Tongue (tissue), 2 donors: ENCODE measurements around the gene PRKAR2A. TPM values are rescaled to one million over a fixed set of nuclear protein-coding genes. Genes with fewer than 3 reads are reported as not detected.
"Not testable (repeated sequence)": the region's sequence is repeated elsewhere in the genome, so short reads cannot be mapped to it uniquely, and the experiment has no call there.

Experiments used
- DNase-seq: peaks from one replicate; pipeline ENCODE4 v3.0.0-alpha.2; 2015
- total RNA-seq: library from RNA; depleted of rRNA; stranded (reverse); fragments of >200 nt; gene quantifications from one replicate; pipeline ENCODE4 v1.2.3, GENCODE V29; 2014

Gene PRKAR2A
- total RNA-seq, 1 donor from 2014 or later: 37.0 TPM

- no peak for DNase-seq
Observed at GRCh38 chr3:48776854-48777253, 70.8 kb downstream of the PRKAR2A start.

DNA sequence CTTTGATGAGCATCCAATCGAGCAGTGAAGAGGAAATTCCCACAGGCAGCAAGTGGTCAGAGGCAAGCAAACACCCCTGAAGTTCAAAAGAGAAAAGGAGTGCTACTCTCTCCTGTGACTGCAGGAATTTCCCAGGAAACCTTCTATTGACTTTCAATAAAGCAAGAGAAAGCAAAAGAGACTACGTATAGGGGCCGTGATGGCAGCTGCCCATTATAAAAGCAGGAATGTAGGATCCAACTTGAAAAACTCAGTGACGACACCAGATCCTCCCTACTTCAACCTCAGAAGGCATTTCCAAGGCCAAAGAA, 77.5 kb downstream of the PRKAR2A start:
- no peak for DNase-seq

GRCh38 chr3:48765376-48765775, 82.3 kb downstream of the PRKAR2A start:
- DNase-seq: no peak

GRCh38 chr3:48762816-48763215, 84.9 kb downstream of the PRKAR2A start:
- DNase-seq: no peak

DNA sequence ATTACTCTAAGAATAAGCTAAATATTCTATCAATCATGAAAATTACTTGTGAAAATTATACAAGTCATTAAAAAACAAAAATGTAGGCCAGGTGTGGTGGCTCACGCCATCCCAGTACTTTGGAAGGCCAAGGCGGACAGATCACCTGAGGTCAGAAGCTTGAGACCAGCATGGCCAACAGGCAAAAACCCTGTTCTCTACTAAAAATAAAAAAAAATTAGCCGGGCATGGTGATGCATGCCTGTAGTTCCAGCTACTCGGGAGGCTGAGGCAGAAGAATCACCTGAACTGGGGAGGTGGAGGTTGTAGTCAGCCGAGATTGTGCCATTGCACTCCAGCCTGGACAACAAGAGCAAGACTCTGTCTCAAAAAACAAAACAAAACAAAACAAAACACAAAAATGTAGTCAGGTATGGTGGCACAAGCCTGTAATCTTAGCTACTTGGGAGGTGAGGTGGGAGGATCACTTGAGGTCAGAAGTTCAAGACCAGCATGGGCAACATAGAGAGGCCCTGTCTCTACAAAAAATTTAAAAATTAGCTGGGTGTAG, 87.6 kb downstream of the PRKAR2A start:
- DNase-seq: not testable (repeated sequence)

DNA sequence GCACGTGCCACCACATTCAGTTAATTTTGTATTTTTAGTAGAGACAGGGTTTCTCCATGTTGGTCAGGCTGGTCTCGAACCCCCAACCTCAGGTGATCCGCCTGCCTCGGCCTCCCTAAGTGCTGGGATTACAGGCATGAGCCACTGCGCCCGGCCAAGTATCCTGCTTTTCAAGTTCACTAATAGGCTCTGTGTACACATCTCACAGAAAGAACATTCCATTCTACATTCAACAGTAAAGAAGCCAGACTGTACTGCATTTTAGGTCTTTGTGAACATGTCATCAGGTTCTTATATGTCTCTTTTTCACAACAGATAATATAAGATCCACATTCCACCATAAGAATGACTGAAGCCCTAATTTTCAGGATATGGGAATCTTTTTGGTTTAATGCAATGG, 88.1 kb downstream of the PRKAR2A start:
- peak; percentile 18 for DNase-seq

DNA sequence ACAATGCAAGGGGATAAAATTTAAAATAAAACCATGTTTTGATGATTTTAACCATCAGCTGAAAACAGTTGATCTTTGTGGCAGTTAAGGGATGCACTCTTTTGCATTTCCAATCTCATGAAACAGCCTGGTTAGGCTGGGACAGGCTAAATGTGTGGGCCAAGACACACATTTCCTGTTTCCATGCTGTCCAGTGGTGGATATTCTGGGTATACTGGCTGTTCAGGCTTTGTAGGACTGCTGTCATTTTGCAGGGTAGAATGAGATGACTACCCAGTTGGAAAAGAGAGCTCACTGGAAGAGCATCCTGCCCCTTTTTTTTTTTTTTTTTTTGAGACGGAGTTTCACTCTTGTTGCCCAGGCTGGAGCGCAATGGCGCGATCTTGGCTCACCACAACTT, 88.6 kb downstream of the PRKAR2A start:
- DNase-seq: no peak

- no peak for DNase-seq
Observed at GRCh38 chr3:48756640-48757039, 91.0 kb downstream of the PRKAR2A start.

- no peak for DNase-seq
Observed at GRCh38 chr3:48750856-48751255, 96.8 kb downstream of the PRKAR2A start.

DNA sequence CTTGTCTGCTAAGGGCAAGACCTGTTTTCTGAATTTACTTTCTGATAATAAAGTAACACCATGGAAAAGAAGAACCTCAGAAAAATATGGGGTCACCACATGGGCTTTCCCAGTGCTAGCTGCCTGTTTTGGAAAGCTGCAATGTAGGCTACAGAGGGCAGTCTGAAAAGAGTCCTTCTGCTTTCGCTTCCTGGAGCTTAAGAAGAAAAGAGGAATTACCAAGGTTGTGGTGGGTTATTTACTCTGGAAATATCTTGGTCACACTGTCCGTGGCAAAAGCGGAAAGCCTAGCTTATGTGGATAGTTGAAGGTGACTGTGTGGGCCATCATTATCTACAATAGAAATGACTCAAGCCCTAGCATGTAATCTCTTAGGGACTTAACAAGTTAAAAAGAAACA, 98.9 kb downstream of the PRKAR2A start:
- no peak for DNase-seq

DNA sequence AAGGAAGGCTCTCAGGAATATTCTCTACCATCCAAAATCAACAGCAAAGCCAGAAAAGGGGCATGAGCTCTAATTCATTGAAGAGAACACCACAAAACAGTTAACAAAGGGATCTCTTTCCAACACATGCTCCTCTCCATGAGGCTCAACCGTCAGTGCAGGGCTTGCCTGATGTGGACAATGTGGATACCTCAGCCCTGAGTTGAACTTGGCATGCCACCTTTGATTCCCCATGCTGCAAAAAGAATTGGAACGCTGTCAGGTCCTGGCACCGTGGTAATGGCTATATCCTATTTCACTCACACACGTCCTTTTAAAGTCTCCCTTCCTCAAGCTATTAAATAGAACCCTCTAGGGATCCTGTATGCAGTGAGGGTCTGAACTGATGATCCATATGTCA, 100.0 kb downstream of the PRKAR2A start:
- DNase-seq: no peak

DNA sequence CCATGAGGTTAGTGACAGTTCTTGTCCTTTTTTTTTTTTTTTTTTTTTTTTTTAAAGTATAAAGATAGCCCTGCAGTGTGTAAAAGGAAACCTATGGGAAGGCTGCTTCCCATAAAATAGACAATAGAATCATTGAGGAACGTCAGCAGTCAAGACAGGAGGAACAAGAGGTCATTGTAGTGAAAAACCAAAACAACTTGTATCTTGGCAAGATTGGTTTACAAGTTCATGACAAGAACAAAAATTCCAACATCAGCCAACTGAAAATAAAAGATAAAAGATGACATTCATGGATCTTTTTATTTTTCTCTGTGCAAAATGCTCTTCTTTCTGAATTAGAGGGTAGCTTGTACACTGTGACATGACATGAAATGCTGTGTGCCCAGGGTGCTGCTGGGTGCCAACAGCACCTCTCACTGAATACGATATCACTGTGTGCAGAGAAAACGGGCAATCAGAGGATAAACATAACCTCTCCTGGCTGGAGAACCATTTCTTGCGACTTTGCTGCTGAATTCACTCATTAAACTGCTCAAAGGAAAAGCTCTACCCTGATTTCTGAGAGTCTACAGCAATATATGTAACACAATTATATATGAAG, 100.6 kb downstream of the PRKAR2A start:
- no peak for DNase-seq

DNA sequence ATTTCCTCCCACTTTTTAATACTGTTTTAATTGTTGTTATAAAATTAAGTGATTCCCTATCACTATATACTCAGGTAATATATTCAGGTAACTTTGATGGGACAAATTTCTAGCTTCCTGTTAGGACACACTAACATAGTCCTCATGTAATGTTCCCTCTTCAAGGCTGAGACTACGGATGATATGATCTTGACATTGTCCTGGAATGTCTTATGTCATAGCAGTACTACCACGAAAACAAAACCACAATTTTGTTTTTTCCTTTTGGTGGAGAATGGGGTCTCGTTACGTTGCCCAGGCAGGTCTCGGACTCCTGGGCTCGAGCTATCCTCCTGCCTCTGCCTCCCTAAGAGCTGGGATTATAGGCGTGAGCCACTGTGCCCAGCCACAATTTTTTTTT, 103.9 kb downstream of the PRKAR2A start:
- no peak for DNase-seq

- DNase-seq: not testable (repeated sequence)
Observed at GRCh38 chr3:48741226-48741625, 106.4 kb downstream of the PRKAR2A start.

GRCh38 chr3:48739955-48740823, 107.5 kb downstream of the PRKAR2A start:
- DNase-seq: peak; percentile 82

DNA sequence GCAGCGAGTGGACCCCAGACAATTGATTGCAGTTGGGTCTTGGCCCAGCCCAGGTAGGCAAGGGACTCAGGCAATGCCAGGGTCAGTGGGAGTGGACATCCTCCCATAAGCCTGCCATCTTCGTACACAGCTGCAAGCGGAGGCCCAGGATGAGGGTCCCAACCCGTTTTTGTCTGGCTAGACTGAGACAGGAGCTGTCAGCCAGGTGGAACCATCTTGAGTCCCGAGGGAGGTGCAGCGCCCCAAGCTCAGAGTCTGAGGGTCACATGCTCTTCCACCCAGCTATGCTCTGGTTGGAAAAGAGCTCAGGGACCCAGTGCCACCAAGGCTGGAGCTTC, 108.1 kb downstream of the PRKAR2A start:
- DNase-seq: no peak

- DNase-seq: no peak
Observed at GRCh38 chr3:48738926-48739616, 108.6 kb downstream of the PRKAR2A start.

DNA sequence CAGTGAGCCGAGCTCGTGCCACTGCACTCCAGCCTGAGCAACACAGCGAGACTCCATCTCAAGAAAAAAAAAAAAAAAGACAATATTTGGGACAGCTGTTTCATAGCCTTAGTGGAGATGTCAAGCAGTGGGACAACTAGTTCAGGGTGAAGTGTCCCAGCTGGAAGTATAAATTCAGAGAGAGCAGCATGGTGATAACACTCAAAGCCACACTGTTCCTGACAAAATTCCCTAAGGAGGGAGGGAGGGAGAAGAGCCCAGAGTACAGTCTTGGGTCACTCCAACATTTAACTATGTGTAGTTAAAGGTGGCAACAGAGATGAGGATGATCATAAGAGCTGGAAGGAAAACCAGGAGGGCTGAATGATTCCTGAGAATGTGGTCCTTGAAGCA, 109.5 kb downstream of the PRKAR2A start:
- DNase-seq: no peak

- DNase-seq: not testable (repeated sequence)
Observed at GRCh38 chr3:48735075-48735767, 112.5 kb downstream of the PRKAR2A start.

DNA sequence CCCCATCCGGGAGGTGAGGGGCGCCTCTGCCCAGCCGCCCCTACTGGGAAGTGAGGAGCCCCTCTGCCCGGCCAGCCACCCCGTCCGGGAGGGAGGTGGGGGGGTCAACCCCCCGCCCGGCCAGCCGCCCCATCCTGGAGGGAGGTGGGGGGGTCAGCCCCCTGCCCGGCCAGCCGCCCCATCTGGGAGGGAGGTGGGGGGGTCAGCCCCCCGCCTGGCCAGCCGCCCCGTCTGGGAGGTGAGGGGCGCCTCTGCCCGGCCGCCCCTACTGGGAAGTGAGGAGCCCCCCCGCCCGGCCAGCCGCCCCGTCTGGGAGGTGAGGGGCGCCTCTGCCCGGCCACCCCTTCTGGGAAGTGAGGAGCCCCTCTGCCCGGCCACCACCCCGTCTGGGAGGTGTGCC, 113.1 kb downstream of the PRKAR2A start:
- not testable (repeated sequence) for DNase-seq

GRCh38 chr3:48733752-48734518, 113.7 kb downstream of the PRKAR2A start:
- DNase-seq: not testable (repeated sequence)

- DNase-seq: no peak
Observed at GRCh38 chr3:48727511-48727910, 120.2 kb downstream of the PRKAR2A start.
